SJSA1 (cell line): Measurements from ENCODE around the gene ALK. TPM values are rescaled to one million over a fixed set of nuclear protein-coding genes. Genes with fewer than 3 reads are reported as not detected.

Source experiments
- DNase-seq, 2 experiments: peaks; one replicate each; pipeline ENCODE4 v3.0.0-alpha.2; 2015 to 2020; ENCODE audit warnings: low spot score in 2 of 2, low read depth in 1 of 2
- H3K27ac ChIP-seq: fragments of 250-450 bp; sonication (Bioruptor Pico); 2 replicates; pipeline ENCODE4 v1.5.1; 2020; ENCODE audit warnings: mild to moderate bottlenecking, moderate library complexity
- H3K27me3 ChIP-seq: fragments of 250-450 bp; sonication (Bioruptor Pico); replicated peaks from 2 replicates; pipeline ENCODE4 v1.5.1; 2020; ENCODE audit warnings: mild to moderate bottlenecking, moderate library complexity
- H3K36me3 ChIP-seq: fragments of 250-450 bp; sonication (Bioruptor Pico); 2 replicates; pipeline ENCODE4 v1.5.1; 2020; ENCODE audit warnings: mild to moderate bottlenecking
- H3K4me1 ChIP-seq: fragments of 250-450 bp; sonication (Bioruptor Pico); replicated peaks from 2 replicates; pipeline ENCODE4 v1.6.1; 2021; ENCODE audit warnings: mild to moderate bottlenecking
- H3K4me3 ChIP-seq: fragments of 250-450 bp; sonication (Bioruptor Pico); 2 replicates; pipeline ENCODE4 v1.5.1; 2020; ENCODE audit warnings: mild to moderate bottlenecking
- H3K9me3 ChIP-seq: fragments of 250-450 bp; sonication (Bioruptor Pico); replicated peaks from 2 replicates; pipeline ENCODE4 v1.5.1; 2020; ENCODE audit warnings: mild to moderate bottlenecking
- total RNA-seq: library from RNA; depleted of rRNA; stranded (reverse); fragments of >200 nt; shearing (Covaris generic); gene quantifications from 2 replicates; pipeline ENCODE4 v1.2.3, GENCODE V29; 2014

The ALK gene
- total RNA-seq, 1 experiment from 2014 or later, result not detected

DNA sequence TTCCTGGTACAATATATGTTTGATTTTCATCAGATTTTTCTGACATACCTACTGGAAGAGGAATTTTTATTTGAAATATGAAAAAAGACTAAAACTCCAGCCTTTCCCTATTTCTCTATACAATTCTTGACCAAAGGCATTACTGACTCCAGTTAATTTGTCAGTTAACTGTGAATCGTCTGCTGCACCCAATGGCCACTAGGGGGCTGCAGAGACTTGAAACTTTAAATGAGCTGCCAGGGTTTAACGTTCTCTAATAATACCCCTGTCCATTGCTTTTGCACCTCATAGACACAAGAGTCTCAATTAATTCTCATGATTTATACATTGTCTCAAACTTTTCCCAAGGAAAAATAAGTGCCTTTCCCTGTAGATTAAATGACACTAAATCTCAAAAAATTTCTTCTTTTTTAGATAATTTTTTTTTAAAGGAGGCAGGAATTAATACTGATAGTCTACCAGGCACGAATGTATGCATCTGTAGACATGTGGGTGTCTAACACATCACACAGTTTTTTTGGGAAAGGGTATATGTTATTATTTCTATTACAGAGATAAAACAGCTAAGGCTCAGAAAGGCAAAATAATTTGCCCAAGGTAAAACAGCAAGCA is 1.8 kb upstream of the ALK start:
- DNase-seq, result peak; percentile 20 to 51
- H3K9me3 ChIP-seq, result 0 out of 2 replicates have a peak, but pooled peaks cover 9% of the 10 kb centered on the region
- no peak overlapping the region for H3K27ac ChIP-seq
- 0 out of 2 replicates have a peak, but pooled peaks cover 3% of the 10 kb centered on the region for H3K4me1 ChIP-seq
- H3K36me3 ChIP-seq, result no peaks in the 10 kb centered on the region
- no peak overlapping the region for H3K4me3 ChIP-seq
- peaks cover 35% of the 10 kb centered on the region for H3K27me3 ChIP-seq

DNA sequence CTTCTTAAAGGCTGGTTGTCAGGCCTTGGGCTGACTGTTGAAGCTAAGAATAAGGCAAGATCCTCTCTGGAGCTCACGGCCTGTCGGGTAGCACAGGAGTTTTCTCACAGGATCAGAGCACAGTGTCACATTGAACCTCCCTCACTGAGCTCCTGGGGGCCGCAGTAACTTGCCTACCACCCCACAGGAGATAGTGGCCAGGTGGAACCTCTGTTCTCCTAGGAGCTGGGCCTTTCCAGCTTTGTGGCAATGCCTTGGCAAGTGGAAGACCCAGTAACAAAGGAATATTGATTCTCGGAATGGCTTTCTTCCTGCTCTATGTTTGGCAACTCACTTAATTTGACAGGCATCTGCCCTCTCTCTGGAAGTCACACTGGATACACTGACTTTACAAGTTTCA is 1.2 kb upstream of the ALK start:
- no peaks in the 10 kb centered on the region for H3K36me3 ChIP-seq

DNA sequence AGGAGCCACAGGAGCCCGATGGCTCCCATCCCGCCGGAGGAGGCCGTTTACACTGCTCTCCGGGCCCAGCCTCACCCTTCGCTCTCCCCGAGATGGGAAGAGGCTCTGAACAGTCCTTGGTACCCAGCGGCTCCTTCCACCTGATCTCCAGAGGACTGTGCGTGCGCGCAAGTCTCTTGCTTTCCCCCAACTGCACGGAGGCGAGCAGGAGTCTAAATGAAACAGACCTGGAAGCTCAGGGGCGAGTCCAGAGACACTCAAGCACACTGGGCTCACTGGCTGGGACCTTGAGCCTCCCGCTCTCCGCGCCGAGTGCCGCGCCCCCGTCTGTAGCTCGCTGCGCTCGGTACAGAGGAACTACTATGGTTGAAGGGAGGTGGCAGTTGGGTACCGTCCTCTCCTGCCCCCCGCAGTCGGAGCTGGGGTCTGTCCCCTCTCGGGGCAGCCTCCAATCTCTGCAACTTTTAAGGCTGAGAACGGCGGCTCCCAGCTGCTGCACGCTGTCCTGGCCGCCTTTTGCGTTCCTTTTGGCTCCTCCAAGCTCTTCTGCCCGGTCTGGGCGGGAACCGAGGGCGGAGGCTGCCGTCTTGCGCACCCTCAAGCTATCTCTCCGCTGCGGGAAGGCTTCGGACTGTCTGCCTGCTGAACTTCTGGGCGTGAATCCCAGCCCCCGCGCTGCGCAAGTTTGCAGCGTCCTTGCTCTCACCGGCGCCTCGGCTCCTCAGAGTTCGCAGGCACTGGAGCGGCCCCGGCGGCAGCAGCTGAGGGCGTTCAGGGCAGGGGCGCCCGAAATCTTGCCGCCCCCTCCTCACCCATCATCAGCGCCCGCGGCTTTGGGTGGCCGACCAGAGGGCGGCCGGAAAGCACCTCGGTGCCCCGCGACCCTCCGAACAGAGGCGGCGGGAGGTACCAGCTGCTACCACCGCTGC is 491 bp downstream of the ALK start:
- Histone ChIP-seq H3K27ac (no peak overlapping the region), H3K27me3 (peaks cover 35% of the 10 kb centered on the region), H3K4me1 (0 out of 2 replicates have a peak, but pooled peaks cover 3% of the 10 kb centered on the region), H3K4me3 (no peak overlapping the region), H3K36me3 (no peaks in the 10 kb centered on the region), H3K9me3 (0 out of 2 replicates have a peak, but pooled peaks cover 9% of the 10 kb centered on the region)
- peak in 1 of 2 experiments; percentile 3 for DNase-seq

More for the DNA sequence above, 1.2 kb upstream of the ALK start:
- Histone ChIP-seq H3K27me3 (peaks cover 35% of the 10 kb centered on the region), H3K4me1 (0 out of 2 replicates have a peak, but pooled peaks cover 3% of the 10 kb centered on the region), H3K27ac (no peak overlapping the region), H3K9me3 (0 out of 2 replicates have a peak, but pooled peaks cover 9% of the 10 kb centered on the region), H3K4me3 (no peak overlapping the region)
- no peak for DNase-seq

DNA sequence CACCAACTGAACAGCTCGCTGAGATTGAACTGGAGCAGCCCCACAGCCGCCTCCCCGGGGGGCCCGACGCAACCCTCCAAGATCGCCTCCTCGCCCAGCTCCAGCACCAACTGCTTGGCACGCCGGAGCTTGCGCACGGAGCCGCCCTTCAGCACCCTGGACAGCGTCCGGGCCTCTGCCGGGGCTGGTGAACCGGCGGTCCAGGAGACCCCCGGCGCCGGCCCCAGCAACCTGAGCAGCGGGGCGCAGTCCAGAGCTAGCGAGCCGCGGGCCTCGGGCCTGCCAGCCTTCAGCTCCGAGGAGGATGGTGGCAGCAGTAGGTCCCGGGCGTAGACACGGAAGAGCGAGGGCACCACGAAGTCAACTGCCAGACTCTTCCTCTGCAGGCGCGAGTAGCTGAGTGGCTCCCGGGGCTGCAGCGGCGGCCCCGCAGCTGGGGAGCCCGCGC is 1.2 kb downstream of the ALK start:
- Histone ChIP-seq H3K4me3 (no peak overlapping the region), H3K27ac (no peak overlapping the region)
- peak in 1 of 2 experiments; percentile 26 for DNase-seq

GRCh38 chr2:29918941-29919340 is 2.4 kb downstream of the ALK start:
- Histone ChIP-seq H3K4me3 (no peak overlapping the region), H3K36me3 (no peaks in the 10 kb centered on the region), H3K27me3 (peaks cover 35% of the 10 kb centered on the region), H3K27ac (no peak overlapping the region), H3K4me1 (0 out of 2 replicates have a peak, but pooled peaks cover 3% of the 10 kb centered on the region), H3K9me3 (0 out of 2 replicates have a peak, but pooled peaks cover 9% of the 10 kb centered on the region)
- no peak for DNase-seq

More for the DNA sequence above, 1.2 kb downstream of the ALK start:
- Histone ChIP-seq H3K27me3 (peaks cover 35% of the 10 kb centered on the region), H3K4me1 (0 out of 2 replicates have a peak, but pooled peaks cover 3% of the 10 kb centered on the region), H3K9me3 (0 out of 2 replicates have a peak, but pooled peaks cover 9% of the 10 kb centered on the region), H3K36me3 (no peaks in the 10 kb centered on the region)

- H3K9me3 ChIP-seq, result 0 out of 2 replicates have a peak, but pooled peaks cover 9% of the 10 kb centered on the region
- H3K4me1 ChIP-seq, result 0 out of 2 replicates have a peak, but pooled peaks cover 3% of the 10 kb centered on the region
- no peaks in the 10 kb centered on the region for H3K36me3 ChIP-seq
- DNase-seq, result no peak
- H3K27me3 ChIP-seq, result peaks cover 32% of the 10 kb centered on the region
- H3K4me3 ChIP-seq, result no peak overlapping the region
- H3K27ac ChIP-seq, result no peak overlapping the region
Measured at GRCh38 chr2:29917781-29918180, 3.6 kb downstream of the ALK start.

GRCh38 chr2:29916571-29916970 is 4.8 kb downstream of the ALK start:
- Histone ChIP-seq H3K4me1 (0 out of 2 replicates have a peak, but pooled peaks cover 3% of the 10 kb centered on the region), H3K27ac (no peak overlapping the region), H3K9me3 (0 out of 2 replicates have a peak, but pooled peaks cover 9% of the 10 kb centered on the region), H3K36me3 (no peaks in the 10 kb centered on the region), H3K4me3 (no peak overlapping the region), H3K27me3 (peaks cover 21% of the 10 kb centered on the region)
- DNase-seq, result no peak

GRCh38 chr2:29910960-29911359 is 10.4 kb downstream of the ALK start:
- Histone ChIP-seq H3K36me3 (no peaks in the 10 kb centered on the region), H3K9me3 (no peaks in the 10 kb centered on the region), H3K27ac (no peak overlapping the region), H3K4me1 (no peaks in the 10 kb centered on the region), H3K4me3 (no peak overlapping the region), H3K27me3 (no peaks in the 10 kb centered on the region; the same call in 1 of the 2 replicates)
- no peak for DNase-seq

GRCh38 chr2:29910465-29910864 is 10.9 kb downstream of the ALK start:
- no peaks in the 10 kb centered on the region for H3K9me3 ChIP-seq
- no peak for DNase-seq
- no peaks in the 10 kb centered on the region for H3K4me1 ChIP-seq
- H3K36me3 ChIP-seq, result no peaks in the 10 kb centered on the region
- H3K27ac ChIP-seq, result no peak overlapping the region
- no peak overlapping the region for H3K4me3 ChIP-seq
- H3K27me3 ChIP-seq, result no peaks in the 10 kb centered on the region; the same call in 1 of the 2 replicates

GRCh38 chr2:29902356-29902755 is 19.0 kb downstream of the ALK start:
- H3K4me3 ChIP-seq, result no peak overlapping the region
- H3K9me3 ChIP-seq, result no peaks in the 10 kb centered on the region
- DNase-seq, result no peak
- H3K36me3 ChIP-seq, result no peaks in the 10 kb centered on the region
- H3K4me1 ChIP-seq, result no peaks in the 10 kb centered on the region
- peaks cover 17% of the 10 kb centered on the region; the same call in 1 of the 2 replicates for H3K27me3 ChIP-seq
- H3K27ac ChIP-seq, result no peak overlapping the region

- no peak for DNase-seq
- Histone ChIP-seq H3K4me1 (no peaks in the 10 kb centered on the region), H3K27me3 (peaks cover 17% of the 10 kb centered on the region; the same call in 1 of the 2 replicates), H3K36me3 (no peaks in the 10 kb centered on the region), H3K27ac (no peak overlapping the region), H3K9me3 (no peaks in the 10 kb centered on the region), H3K4me3 (no peak overlapping the region)
Measured at GRCh38 chr2:29900971-29901633, 20.3 kb downstream of the ALK start.

DNA sequence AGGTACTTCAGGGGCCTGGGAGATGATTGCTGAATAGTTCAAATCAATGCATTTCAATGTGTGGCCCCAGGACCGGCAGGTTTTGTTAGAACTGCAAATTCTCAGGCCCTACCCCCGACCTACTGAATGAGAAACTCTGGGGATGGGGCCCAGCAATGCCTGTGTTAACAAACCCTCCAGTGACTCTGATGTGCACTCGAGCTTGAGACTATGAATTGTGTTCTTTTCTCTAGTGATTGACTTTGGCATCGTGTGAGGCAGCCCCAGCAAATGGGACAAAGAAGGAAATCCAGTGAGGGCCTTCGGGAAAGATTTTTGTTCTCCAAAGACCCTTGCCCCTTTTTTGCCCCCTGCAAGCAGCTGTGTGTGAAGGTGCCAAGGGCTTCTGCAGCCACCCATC is 22.4 kb downstream of the ALK start:
- Histone ChIP-seq H3K4me3 (no peak overlapping the region), H3K27ac (no peak overlapping the region)

More for the DNA sequence above, 22.4 kb downstream of the ALK start:
- H3K27me3 ChIP-seq, result peaks cover 17% of the 10 kb centered on the region; the same call in 1 of the 2 replicates
- DNase-seq, result no peak
- no peaks in the 10 kb centered on the region for H3K4me1 ChIP-seq
- no peaks in the 10 kb centered on the region for H3K9me3 ChIP-seq
- H3K36me3 ChIP-seq, result no peaks in the 10 kb centered on the region
